Chondrocyte (in vitro differentiated cells): ENCODE data around the gene NFYC. TPM values are rescaled to one million over a fixed set of nuclear protein-coding genes. Genes with fewer than 3 reads are reported as not detected.

Experiments
- DNase-seq: peaks from one replicate; pipeline ENCODE4 v3.0.0; 2021; ENCODE audit warnings: mixed read lengths, low spot score
- H3K27ac Mint-ChIP-seq: one replicate; pipeline ENCODE4 v1.8.0; 2021; ENCODE audit warnings: mild to moderate bottlenecking, moderate library complexity, mixed read lengths; ENCODE audit not compliant: unreplicated experiment
- H3K27me3 Mint-ChIP-seq: 2 replicates; pipeline ENCODE4 v1.8.0; 2021; ENCODE audit warnings: low read depth, mixed read lengths
- H3K36me3 Mint-ChIP-seq: 2 replicates; pipeline ENCODE4 v1.8.0; 2021; ENCODE audit warnings: low read depth, mixed read lengths
- H3K4me1 Mint-ChIP-seq: 2 replicates; pipeline ENCODE4 v1.8.0; 2021; ENCODE audit warnings: low read depth, mild to moderate bottlenecking, mixed read lengths
- H3K4me3 Mint-ChIP-seq: one replicate; pipeline ENCODE4 v1.8.0; 2021; ENCODE audit warnings: mild to moderate bottlenecking, moderate library complexity, mixed read lengths; ENCODE audit not compliant: unreplicated experiment
- H3K9me3 Mint-ChIP-seq: 2 replicates; pipeline ENCODE4 v1.8.0; 2021; ENCODE audit warnings: low read depth, mixed read lengths
- total RNA-seq: library from RNA; stranded (reverse); gene quantifications from 3 replicates; pipeline ENCODE4 v1.2.1, GENCODE V29; 2021
- TF ChIP-seq, protein P1 (sequence below): fragments of 200-600 bp; sonication (generic); IDR thresholded peaks from 2 replicates; pipeline ENCODE4 v1.5.0; 2021; ENCODE audit warnings: antibody characterized with exemption, mild to moderate bottlenecking, moderate library complexity

Gene NFYC
- total RNA-seq, 1 donor from 2014 or later, result 35.8 TPM

DNA sequence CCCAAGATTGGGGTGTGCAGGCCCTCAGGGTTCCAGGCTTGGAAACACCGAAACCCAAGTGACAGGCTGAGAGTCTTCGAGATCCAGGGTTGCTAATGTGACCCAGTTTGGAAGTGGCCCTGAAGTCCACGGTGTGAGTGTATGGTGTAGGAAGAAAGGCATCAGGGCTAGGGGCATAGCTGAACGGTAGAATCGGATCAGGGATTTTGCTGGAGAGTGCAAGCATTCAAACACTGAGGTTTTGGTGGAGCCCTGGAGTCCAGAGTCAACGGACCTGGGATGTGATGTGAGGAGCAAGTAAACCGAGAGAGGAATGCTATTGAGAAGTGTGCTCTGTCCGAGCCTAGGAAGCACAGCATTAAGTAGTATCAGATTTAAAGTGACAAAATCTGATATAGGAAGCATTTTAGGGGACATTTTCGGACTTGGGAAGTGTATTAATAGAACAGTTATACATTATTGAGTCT, 958 bp downstream of the NFYC start:
- Mint-ChIP-seq H3K27me3 (no peaks in the 10 kb centered on the region), H3K4me3 (peak overlapping the region; percentile 96), H3K9me3 (no peaks in the 10 kb centered on the region), H3K4me1 (peaks cover 39% of the 10 kb centered on the region), H3K36me3 (peaks cover 3% of the 10 kb centered on the region), H3K27ac (peak overlapping the region; percentile 95)
- TF ChIP-seq, protein P1, sequence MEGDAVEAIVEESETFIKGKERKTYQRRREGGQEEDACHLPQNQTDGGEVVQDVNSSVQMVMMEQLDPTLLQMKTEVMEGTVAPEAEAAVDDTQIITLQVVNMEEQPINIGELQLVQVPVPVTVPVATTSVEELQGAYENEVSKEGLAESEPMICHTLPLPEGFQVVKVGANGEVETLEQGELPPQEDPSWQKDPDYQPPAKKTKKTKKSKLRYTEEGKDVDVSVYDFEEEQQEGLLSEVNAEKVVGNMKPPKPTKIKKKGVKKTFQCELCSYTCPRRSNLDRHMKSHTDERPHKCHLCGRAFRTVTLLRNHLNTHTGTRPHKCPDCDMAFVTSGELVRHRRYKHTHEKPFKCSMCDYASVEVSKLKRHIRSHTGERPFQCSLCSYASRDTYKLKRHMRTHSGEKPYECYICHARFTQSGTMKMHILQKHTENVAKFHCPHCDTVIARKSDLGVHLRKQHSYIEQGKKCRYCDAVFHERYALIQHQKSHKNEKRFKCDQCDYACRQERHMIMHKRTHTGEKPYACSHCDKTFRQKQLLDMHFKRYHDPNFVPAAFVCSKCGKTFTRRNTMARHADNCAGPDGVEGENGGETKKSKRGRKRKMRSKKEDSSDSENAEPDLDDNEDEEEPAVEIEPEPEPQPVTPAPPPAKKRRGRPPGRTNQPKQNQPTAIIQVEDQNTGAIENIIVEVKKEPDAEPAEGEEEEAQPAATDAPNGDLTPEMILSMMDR, result peak; percentile 11
- no peak for DNase-seq

DNA sequence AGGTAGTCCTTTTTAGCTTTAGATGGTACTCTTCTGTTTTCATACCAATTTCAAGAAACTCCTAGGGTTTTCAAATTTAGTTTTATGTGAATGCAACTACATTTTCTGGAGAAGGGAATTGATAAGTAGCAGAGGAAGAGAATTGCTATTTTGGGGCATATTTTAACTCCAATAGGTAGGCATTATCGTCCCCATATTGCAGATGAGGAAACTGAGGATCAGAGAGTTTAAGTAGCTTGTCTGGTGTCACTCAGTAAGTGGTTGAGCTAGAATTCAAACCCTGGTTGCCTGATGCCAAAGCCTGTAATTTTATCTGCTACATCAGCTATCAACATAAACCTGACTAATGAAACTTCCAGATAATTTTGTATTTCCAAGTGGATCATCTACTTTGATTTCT, 1.9 kb downstream of the NFYC start:
- Mint-ChIP-seq H3K9me3 (no peaks in the 10 kb centered on the region), H3K36me3 (no peaks in the 10 kb centered on the region), H3K4me1 (peaks cover 39% of the 10 kb centered on the region), H3K4me3 (no peak overlapping the region), H3K27me3 (no peaks in the 10 kb centered on the region), H3K27ac (peak overlapping the region; percentile 4)
- TF ChIP-seq, protein P1, result no peak
- no peak for DNase-seq

DNA sequence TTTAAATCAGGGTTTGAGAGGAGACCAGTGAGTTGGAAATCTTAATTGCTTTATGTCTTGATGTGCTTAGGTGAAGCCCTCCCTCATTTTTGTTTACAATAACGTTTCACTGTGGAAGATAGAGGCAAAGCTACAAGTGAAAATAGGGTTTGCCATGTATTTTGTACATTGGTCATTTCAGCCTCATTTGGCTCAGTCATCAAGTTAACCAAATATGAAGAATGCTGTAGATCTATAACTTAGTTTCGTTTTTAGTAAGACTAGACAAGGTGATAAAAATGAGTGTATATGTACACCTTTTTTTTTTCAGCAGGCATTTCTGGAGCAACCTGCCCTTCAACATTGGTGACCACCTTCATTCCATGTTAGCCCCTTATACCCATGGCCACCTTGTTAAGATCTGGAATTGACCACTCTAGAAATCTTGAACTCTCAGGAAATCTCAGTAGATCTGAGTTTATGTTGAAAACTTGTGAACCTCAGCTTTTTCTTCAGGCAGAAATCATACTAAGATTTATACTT, 2.9 kb downstream of the NFYC start:
- H3K4me1 Mint-ChIP-seq, result peaks cover 47% of the 10 kb centered on the region
- H3K36me3 Mint-ChIP-seq, result no peaks in the 10 kb centered on the region
- DNase-seq, result no peak
- TF ChIP-seq, protein P1, result no peak
- H3K9me3 Mint-ChIP-seq, result no peaks in the 10 kb centered on the region
- H3K27me3 Mint-ChIP-seq, result no peaks in the 10 kb centered on the region
- no peak overlapping the region for H3K27ac Mint-ChIP-seq
- H3K4me3 Mint-ChIP-seq, result no peak overlapping the region

DNA sequence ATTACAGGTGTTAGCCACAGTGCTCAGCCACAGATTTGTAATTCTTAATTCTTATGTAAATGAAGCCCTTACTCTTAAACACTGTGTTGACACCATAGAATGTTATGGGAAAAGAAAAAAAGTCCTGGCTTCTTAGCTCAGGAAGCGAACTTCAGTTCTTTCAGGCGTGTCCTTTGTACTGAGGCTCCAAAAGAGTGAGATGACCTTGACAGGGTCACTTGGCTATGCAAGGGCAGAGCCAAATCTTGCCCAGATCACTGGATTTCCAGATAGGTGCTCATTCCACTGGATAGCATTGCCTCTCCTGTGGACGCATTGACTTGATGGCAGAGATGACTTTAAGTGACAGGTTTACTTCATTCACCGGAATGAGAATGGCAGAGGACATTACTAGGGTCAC, 4.8 kb downstream of the NFYC start:
- DNase-seq, result no peak

DNA sequence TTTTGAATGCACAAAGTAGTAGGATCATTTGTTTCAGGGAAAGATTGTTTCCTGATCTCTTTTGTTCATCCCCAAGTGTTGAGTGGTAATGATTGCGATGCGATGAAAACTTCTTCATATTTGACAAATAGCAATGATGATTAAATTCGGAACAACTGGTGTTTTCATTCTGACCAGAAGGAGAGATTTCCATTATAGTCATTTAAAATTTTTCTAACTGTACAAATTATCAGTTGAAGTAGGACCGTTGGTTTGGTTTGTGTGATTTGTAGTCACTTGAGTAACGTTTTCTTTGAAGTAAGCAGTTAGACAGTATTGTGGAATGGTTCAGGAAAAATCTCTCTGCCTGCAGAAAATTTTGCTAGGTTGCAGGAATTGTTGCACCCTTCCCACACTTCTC, 5.9 kb downstream of the NFYC start:
- H3K36me3 Mint-ChIP-seq, result no peaks in the 10 kb centered on the region
- peaks cover 30% of the 10 kb centered on the region for H3K4me1 Mint-ChIP-seq
- H3K27me3 Mint-ChIP-seq, result no peaks in the 10 kb centered on the region
- H3K9me3 Mint-ChIP-seq, result no peaks in the 10 kb centered on the region
- TF ChIP-seq, protein P1, result no peak
- H3K4me3 Mint-ChIP-seq, result no peak overlapping the region
- DNase-seq, result no peak
- H3K27ac Mint-ChIP-seq, result no peak overlapping the region

More for the DNA sequence above, 4.8 kb downstream of the NFYC start:
- no peaks in the 10 kb centered on the region for H3K36me3 Mint-ChIP-seq
- H3K4me3 Mint-ChIP-seq, result no peak overlapping the region
- TF ChIP-seq, protein P1, result no peak
- H3K9me3 Mint-ChIP-seq, result no peaks in the 10 kb centered on the region
- H3K27ac Mint-ChIP-seq, result no peak overlapping the region
- H3K4me1 Mint-ChIP-seq, result peaks cover 36% of the 10 kb centered on the region
- no peaks in the 10 kb centered on the region for H3K27me3 Mint-ChIP-seq
